ENCODE data around the gene CDYL. TPM values are rescaled to one million over a fixed set of nuclear protein-coding genes. Genes with fewer than 3 reads are reported as not detected.

CDYL gene
- total RNA-seq, 1 experiment from 2014 or later, result 41.6 TPM

- H3K27me3 ChIP-seq (replicated peaks; ENCODE audit: control insufficient read depth, insufficient read depth, low read length), result no peaks in the 10 kb centered on the region
- H3K27me3 Mint-ChIP-seq (ENCODE audit: insufficient read depth, unreplicated experiment), result no peaks in the 10 kb centered on the region
- no peaks in the 10 kb centered on the region for H3K9me3 ChIP-seq
- no peaks in the 10 kb centered on the region for H3K36me3 ChIP-seq (ENCODE audit: control insufficient read depth, insufficient read depth, low read length)
- ChIA-PET CTCF (no interaction called here), POLR2A (no interaction called here)
- TF ChIP-seq CTCF (IDR thresholded peaks at IDR 0.05; ENCODE audit: insufficient read depth in 1 of 2, low read depth in 1 of 2, low read length in 1 of 2, severe bottlenecking in 1 of 2, unreplicated experiment in 1 of 2), result no peak
- DNase-seq, result no peak
- peaks cover 12% of the 10 kb centered on the region; the same call in 1 of the 2 replicates for H3K4me1 ChIP-seq
- no peak overlapping the region for H3K4me3 ChIP-seq (ENCODE audit: low read depth, low read length)
- no peak overlapping the region for H3K4me3 Mint-ChIP-seq (ENCODE audit: unreplicated experiment)
- H3K4me1 Mint-ChIP-seq (ENCODE audit: low read depth, unreplicated experiment), result peaks cover 15% of the 10 kb centered on the region
- peaks cover 8% of the 10 kb centered on the region for H3K36me3 Mint-ChIP-seq (ENCODE audit: insufficient read depth, unreplicated experiment)
- intact Hi-C loops (cut with micrococcal nuclease; ENCODE audit: unreplicated experiment), result no loop called here
- no TSS peak for BruUV-seq (replicated peaks)
- no peaks in the 10 kb centered on the region for H3K9me3 Mint-ChIP-seq (ENCODE audit: unreplicated experiment)
- no peak overlapping the region for H3K27ac Mint-ChIP-seq (ENCODE audit: unreplicated experiment)
Measured at GRCh38 chr6:4814987-4815386, 38.8 kb downstream of the CDYL start.

GRCh38 chr6:4815584-4815983, 39.4 kb downstream of the CDYL start:
- ChIA-PET POLR2A (no interaction called here), CTCF (interaction anchor here (0.7 kb wide), 1 partner anchor 33 kb away, joined by 3 read pairs; no protein-coding TSS in a partner anchor)
- Mint-ChIP-seq H3K9me3 (ENCODE audit: unreplicated experiment) (no peaks in the 10 kb centered on the region), H3K4me3 (ENCODE audit: unreplicated experiment) (no peak overlapping the region), H3K4me1 (ENCODE audit: low read depth, unreplicated experiment) (peaks cover 12% of the 10 kb centered on the region), H3K27ac (ENCODE audit: unreplicated experiment) (no peak overlapping the region), H3K27me3 (ENCODE audit: insufficient read depth, unreplicated experiment) (no peaks in the 10 kb centered on the region), H3K36me3 (ENCODE audit: insufficient read depth, unreplicated experiment) (peaks cover 8% of the 10 kb centered on the region)
- no peaks in the 10 kb centered on the region for H3K27me3 ChIP-seq (replicated peaks; ENCODE audit: control insufficient read depth, insufficient read depth, low read length)
- H3K36me3 ChIP-seq (ENCODE audit: control insufficient read depth, insufficient read depth, low read length), result no peaks in the 10 kb centered on the region
- H3K4me1 ChIP-seq, result peaks cover 7% of the 10 kb centered on the region
- no peak overlapping the region for H3K4me3 ChIP-seq (ENCODE audit: low read depth, low read length)
- intact Hi-C loops (cut with micrococcal nuclease; ENCODE audit: unreplicated experiment), result no loop called here
- BruUV-seq (replicated peaks), result no TSS peak
- no peak for TF ChIP-seq CTCF (IDR thresholded peaks at IDR 0.05; ENCODE audit: insufficient read depth in 1 of 2, low read depth in 1 of 2, low read length in 1 of 2, severe bottlenecking in 1 of 2, unreplicated experiment in 1 of 2)
- DNase-seq, result no peak
- no peaks in the 10 kb centered on the region for H3K9me3 ChIP-seq

GRCh38 chr6:4816904-4817303, 40.7 kb downstream of the CDYL start:
- CTCF ChIA-PET, result interaction anchor here (0.6 to 0.8 kb wide), 2 partner anchors 13 to 340 kb away, joined by 3 to 5 read pairs; no protein-coding TSS in a partner anchor

More at GRCh38 chr6:4816904-4817303, 40.7 kb downstream of the CDYL start:
- H3K4me3 Mint-ChIP-seq (ENCODE audit: unreplicated experiment), result no peak overlapping the region
- intact Hi-C loops (cut with micrococcal nuclease; ENCODE audit: unreplicated experiment), result no loop called here
- H3K9me3 ChIP-seq, result no peaks in the 10 kb centered on the region
- H3K36me3 ChIP-seq (ENCODE audit: control insufficient read depth, insufficient read depth, low read length), result no peaks in the 10 kb centered on the region
- no TSS peak for BruUV-seq (replicated peaks)
- no peak overlapping the region for H3K4me3 ChIP-seq (ENCODE audit: low read depth, low read length)
- H3K36me3 Mint-ChIP-seq (ENCODE audit: insufficient read depth, unreplicated experiment), result peaks cover 5% of the 10 kb centered on the region
- H3K4me1 Mint-ChIP-seq (ENCODE audit: low read depth, unreplicated experiment), result peaks cover 8% of the 10 kb centered on the region
- POLR2A ChIA-PET, result no interaction called here
- DNase-seq, result no peak
- no peaks in the 10 kb centered on the region for H3K27me3 ChIP-seq (replicated peaks; ENCODE audit: control insufficient read depth, insufficient read depth, low read length)
- H3K27me3 Mint-ChIP-seq (ENCODE audit: insufficient read depth, unreplicated experiment), result no peaks in the 10 kb centered on the region
- no peak overlapping the region for H3K27ac Mint-ChIP-seq (ENCODE audit: unreplicated experiment)
- H3K9me3 Mint-ChIP-seq (ENCODE audit: unreplicated experiment), result no peaks in the 10 kb centered on the region
- TF ChIP-seq CTCF (IDR thresholded peaks at IDR 0.05; ENCODE audit: insufficient read depth in 1 of 2, low read depth in 1 of 2, low read length in 1 of 2, severe bottlenecking in 1 of 2, unreplicated experiment in 1 of 2), result no peak
- H3K4me1 ChIP-seq, result no peaks in the 10 kb centered on the region; the same call in 1 of the 2 replicates
